ENCODE measurements around the gene LHB. TPM values are rescaled to one million over a fixed set of nuclear protein-coding genes. Genes with fewer than 3 reads are reported as not detected.

The LHB gene
- total and polyA plus RNA-seq, 5 donors: not detected

DNA sequence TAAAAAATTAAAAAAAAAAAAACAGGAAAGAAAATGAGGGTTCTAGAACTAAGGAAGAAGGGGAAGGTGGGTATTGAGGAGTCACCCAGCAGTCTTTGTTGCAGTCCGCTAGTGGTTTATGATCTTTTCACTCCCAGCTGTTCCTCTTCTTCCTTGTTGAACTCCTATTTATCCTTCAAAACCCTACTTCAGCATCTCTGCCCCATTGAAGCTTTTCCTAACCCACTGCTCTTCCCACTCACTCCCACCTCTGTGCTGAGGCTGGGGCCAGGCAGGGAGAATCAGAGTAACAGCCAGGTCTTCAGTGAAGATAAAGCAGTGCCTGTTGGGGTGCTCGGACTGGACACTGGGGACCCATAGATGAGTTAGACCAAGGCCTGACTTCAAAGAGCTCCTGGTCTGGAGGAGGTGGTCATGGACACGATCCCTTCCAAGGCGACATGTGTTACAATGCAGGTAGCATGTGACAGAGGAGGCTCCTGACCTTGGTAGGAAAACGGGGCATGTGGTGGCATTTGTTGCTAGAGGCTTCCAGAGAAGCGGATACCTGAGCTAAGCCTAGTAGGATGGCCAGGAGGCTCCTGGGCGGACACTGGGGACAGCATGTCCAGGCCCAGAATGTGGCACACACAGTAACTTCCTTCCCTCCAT lies 11.8 kb downstream of the LHB start:
- Histone ChIP-seq H3K9me3 (ENCODE audit: control insufficient read depth, low read length) (no peaks in the 10 kb centered on the region), H3K27me3 (ENCODE audit: control insufficient read depth, insufficient read depth) (no peaks in the 10 kb centered on the region), H3K27ac (ENCODE audit: low read length) (no peak overlapping the region), H3K4me1 (ENCODE audit: control insufficient read depth, insufficient read depth, low read length) (no peaks in the 10 kb centered on the region), H3K4me3 (ENCODE audit: low read length) (no peak overlapping the region)
- intact Hi-C loops (cut with DNase I): no loop called here
- ATAC-seq (no peak), DNase-seq (no peak)
- WGBS: 96% methylated on average over 7 of the region's 7 CpGs

DNA sequence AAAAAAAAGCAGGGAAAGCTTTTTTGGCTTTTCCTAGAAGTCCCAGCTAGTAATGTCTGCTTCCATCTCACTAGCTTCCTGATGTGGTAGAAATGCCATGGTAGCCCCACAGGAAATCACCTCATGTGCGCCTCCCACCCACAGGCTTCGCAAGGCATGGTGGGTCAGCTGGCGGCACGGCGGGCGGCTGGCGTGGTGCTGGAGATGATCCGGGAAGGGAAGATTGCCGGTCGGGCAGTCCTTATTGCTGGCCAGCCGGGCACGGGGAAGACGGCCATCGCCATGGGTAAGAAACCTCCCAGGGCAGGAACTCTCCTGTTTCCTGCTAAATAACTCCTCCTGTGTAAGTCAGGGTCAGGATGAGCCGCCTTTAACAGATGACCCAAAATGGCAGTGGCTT lies 12.8 kb downstream of the LHB start:
- H3K27me3 ChIP-seq (ENCODE audit: control insufficient read depth, insufficient read depth): no peaks in the 10 kb centered on the region
- ATAC-seq: no peak
- WGBS: 98% methylated on average over 15 of the region's 15 CpGs
- intact Hi-C loops (cut with DNase I): no loop called here
- H3K9me3 ChIP-seq (ENCODE audit: control insufficient read depth, low read length): no peaks in the 10 kb centered on the region
- H3K4me1 ChIP-seq (ENCODE audit: control insufficient read depth, insufficient read depth, low read length): no peaks in the 10 kb centered on the region
- H3K27ac ChIP-seq (ENCODE audit: low read length): no peak overlapping the region
- DNase-seq: no peak
- H3K4me3 ChIP-seq (ENCODE audit: low read length): no peak overlapping the region

DNA sequence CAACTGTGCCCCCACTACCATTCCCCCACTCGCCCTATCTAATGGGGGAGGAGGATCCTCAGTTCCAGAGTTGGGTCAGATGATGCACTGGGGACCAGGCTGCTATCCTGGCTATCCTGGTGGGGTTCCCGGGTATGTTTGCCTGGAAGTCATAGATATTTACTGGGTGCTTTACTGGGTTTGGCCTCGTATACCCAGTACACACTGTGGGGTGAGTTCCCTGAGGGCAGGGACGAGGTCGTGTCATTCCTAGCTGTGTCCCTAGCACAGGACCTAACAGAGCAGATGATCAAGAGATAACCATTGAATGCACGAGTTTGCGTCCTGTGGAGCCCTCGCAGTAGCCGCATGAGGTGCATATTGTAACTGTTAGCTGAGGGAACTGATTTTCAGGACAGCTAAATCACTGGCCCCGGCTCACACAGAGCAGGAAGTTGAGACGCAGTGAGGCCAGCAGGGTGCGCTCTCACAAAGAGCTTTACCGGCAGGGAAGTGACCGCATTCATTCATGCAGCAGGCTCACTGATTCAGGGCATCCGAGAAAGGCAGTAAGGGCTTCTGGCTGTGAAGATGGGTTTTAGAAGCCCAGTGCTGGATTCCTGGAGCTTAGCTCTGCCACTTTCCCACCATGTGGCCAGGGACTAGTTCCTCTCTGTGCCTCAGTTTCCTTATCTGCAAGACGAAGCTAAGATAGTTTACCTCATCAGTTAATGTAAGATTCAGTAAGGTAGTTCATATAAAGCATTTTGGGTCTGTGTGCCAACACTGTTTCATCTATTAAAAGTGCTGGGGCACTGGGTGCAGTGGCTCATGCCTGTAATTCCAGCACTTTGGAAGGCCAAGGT lies 17.2 kb downstream of the LHB start:
- intact Hi-C loops (cut with DNase I): no loop called here
- Histone ChIP-seq H3K4me3 (ENCODE audit: low read length) (no peak overlapping the region), H3K9me3 (ENCODE audit: control insufficient read depth, low read length) (no peaks in the 10 kb centered on the region), H3K4me1 (ENCODE audit: control insufficient read depth, insufficient read depth, low read length) (no peaks in the 10 kb centered on the region), H3K27me3 (ENCODE audit: control insufficient read depth, insufficient read depth) (no peaks in the 10 kb centered on the region), H3K27ac (ENCODE audit: low read length) (no peak overlapping the region)
- WGBS: 56% methylated on average over 16 of the region's 16 CpGs
- ATAC-seq: peak; percentile 37 to 39
- peak in 1 of 3 donors; percentile 68 for DNase-seq

- peak in 1 of 3 donors; percentile 67 for DNase-seq
- H3K9me3 ChIP-seq (ENCODE audit: control insufficient read depth, low read length): no peaks in the 10 kb centered on the region
- H3K27ac ChIP-seq (ENCODE audit: low read length): no peak overlapping the region
- peaks cover 2% of the 10 kb centered on the region for H3K4me1 ChIP-seq (ENCODE audit: control insufficient read depth, insufficient read depth, low read length)
- H3K27me3 ChIP-seq (ENCODE audit: control insufficient read depth, insufficient read depth): no peaks in the 10 kb centered on the region
- ATAC-seq: no peak
- no peak overlapping the region for H3K4me3 ChIP-seq (ENCODE audit: low read length)
- WGBS: 76% methylated on average over 5 of the region's 5 CpGs
- intact Hi-C loops (cut with DNase I): no loop called here
Measured at GRCh38 chr19:48997972-48998371, 18.9 kb downstream of the LHB start.

DNA sequence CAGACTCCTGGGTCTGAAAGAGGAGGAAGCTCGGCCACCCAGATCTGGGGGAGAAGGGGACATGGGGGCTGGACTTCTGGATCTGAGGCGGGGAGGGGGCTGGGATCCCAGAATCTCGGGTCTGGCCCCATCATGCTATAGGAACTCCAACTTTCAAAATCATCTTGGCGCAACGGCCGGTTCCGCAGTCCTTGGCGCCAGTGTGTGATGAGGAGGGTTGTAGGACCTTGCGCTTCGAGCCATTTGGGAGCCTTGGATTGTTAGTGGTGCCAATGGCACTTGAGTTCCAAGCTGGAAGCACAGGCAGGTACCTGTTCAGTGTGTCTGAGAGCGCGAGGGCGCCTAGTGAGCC lies 22.9 kb downstream of the LHB start:
- peak overlapping the region; percentile 82 for H3K27ac ChIP-seq (ENCODE audit: low read length)
- intact Hi-C loops (cut with DNase I): no loop called here
- no peaks in the 10 kb centered on the region for H3K9me3 ChIP-seq (ENCODE audit: control insufficient read depth, low read length)
- H3K4me3 ChIP-seq (ENCODE audit: low read length): peak overlapping the region; percentile 64
- 2% methylated on average over 13 of the region's 13 CpGs for WGBS
- DNase-seq (no peak), ATAC-seq (no peak)
- H3K27me3 ChIP-seq (ENCODE audit: control insufficient read depth, insufficient read depth): no peaks in the 10 kb centered on the region
- peaks cover 12% of the 10 kb centered on the region for H3K4me1 ChIP-seq (ENCODE audit: control insufficient read depth, insufficient read depth, low read length)

DNA sequence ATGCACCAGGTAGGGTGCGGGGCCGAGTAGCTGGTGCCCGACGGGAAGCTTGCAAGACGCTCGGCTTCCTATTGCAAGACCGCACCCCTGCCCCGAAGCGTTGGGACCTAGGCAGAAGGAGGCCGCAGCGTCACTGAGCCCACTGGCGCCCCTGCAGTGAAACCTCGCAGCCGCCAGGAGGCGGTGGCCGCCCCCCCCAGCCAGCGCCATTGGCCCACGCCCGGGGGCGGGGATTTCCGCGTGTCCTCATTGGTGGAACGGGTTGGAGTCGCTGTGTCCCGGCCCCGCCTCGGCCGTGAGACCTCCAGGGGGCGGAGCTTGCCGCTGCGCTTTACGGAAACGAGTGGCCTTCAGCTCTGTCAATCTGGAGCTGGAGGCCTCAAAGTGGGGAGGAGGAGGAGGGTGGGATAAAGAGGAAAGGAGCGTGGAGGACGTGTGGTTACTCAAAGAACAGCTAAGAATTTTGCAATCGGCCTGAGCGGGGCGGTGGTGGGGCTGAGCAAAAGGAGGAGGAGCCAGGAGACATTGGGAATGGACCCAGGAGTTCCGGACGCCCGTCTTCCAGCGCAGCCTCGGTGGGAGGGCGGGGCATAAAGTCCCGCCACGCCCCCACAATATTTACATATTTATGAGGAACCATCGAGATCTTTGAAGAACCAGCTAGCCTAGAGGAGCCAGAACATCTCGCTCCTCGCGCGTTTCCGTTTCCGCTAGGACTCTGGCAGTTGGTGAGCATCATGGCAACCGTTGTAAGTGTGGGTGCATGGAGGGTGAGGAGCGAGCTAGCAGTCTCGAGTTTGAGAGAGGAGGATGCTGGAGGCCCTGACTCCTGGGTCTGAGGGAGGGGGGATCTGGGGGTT lies 23.5 kb downstream of the LHB start, which contains the start of the genes GYS1 and RUVBL2:
TSS of gene GYS1 (minus strand) at position 135 of the 860 bp plus-strand sequence. CDS start 197 bp downstream, outside the sequence.
TSS of gene RUVBL2 (plus strand) at position 713 of the 860 bp plus-strand sequence. CDS start at position 738, 25 bp downstream.
- Histone ChIP-seq H3K4me1 (ENCODE audit: control insufficient read depth, insufficient read depth, low read length) (peaks cover 12% of the 10 kb centered on the region), H3K27ac (ENCODE audit: low read length) (peak within 1 kb of the TSS; percentile 88), H3K9me3 (ENCODE audit: control insufficient read depth, low read length) (no peaks in the 10 kb centered on the region), H3K27me3 (ENCODE audit: control insufficient read depth, insufficient read depth) (no peaks in the 10 kb centered on the region), H3K4me3 (ENCODE audit: low read length) (peak within 1 kb of the TSS; percentile 64)
- under 1% methylated on average over 56 of the region's 56 CpGs for WGBS
- DNase-seq (peak; percentile 100), ATAC-seq (peak; percentile 95 to 96)
- intact Hi-C loops (cut with DNase I): no loop called here

DNA sequence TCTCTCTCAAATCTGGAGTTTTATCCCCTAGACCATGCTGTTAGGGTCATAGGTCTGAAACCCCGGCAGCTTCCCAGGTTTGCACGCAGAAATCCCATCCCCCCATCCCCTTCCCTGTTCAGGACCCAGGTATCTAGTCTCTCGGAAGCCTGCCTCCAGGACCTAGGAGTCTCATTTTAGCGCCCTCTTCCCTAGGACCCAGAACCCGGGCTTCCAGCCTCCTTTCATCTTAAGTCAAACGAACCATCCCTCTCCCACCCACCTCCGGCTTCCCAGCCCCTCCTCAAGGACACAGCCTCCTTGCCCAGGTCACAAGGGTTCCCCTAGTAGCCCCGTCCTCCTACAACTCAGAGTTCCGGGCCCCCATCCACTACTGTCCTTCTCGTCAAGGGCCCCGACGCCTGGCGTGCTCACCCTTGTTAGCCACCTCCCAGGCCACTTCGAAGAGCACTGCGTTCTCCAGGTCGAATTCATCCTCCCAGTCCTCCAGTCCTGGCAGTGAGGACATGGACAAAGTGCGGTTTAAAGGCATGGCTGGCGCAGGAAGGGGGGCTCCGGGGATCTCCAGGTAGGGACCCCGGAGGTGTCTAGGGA lies 24.2 kb downstream of the LHB start:
- intact Hi-C loops (cut with DNase I): no loop called here
- Histone ChIP-seq H3K27me3 (ENCODE audit: control insufficient read depth, insufficient read depth) (no peaks in the 10 kb centered on the region), H3K4me3 (ENCODE audit: low read length) (peak overlapping the region; percentile 60), H3K27ac (ENCODE audit: low read length) (peak overlapping the region; percentile 88), H3K9me3 (ENCODE audit: control insufficient read depth, low read length) (no peaks in the 10 kb centered on the region), H3K4me1 (ENCODE audit: control insufficient read depth, insufficient read depth, low read length) (peaks cover 12% of the 10 kb centered on the region)
- under 1% methylated on average over 20 of the region's 20 CpGs for WGBS
- ATAC-seq (peak; percentile 0 to 10), DNase-seq (peak in 1 of 3 donors; percentile 75)

GRCh38 chr19:48991873-48992580 lies 24.9 kb downstream of the LHB start:
- intact Hi-C loops (cut with DNase I): no loop called here
- Histone ChIP-seq H3K4me3 (ENCODE audit: low read length) (peak overlapping the region; percentile 60), H3K27ac (ENCODE audit: low read length) (peak overlapping the region; percentile 88), H3K4me1 (ENCODE audit: control insufficient read depth, insufficient read depth, low read length) (peaks cover 12% of the 10 kb centered on the region), H3K27me3 (ENCODE audit: control insufficient read depth, insufficient read depth) (no peaks in the 10 kb centered on the region), H3K9me3 (ENCODE audit: control insufficient read depth, low read length) (no peaks in the 10 kb centered on the region)
- ATAC-seq (peak; percentile 52 to 61), DNase-seq (peak in 2 of 3 donors; percentile 66 to 82)
- 18% methylated on average over 8 of the region's 8 CpGs for WGBS

GRCh38 chr19:48991011-48991609 lies 25.8 kb downstream of the LHB start:
- 79% methylated on average over 22 of the region's 22 CpGs for WGBS
- peaks cover 12% of the 10 kb centered on the region for H3K4me1 ChIP-seq (ENCODE audit: control insufficient read depth, insufficient read depth, low read length)
- H3K27me3 ChIP-seq (ENCODE audit: control insufficient read depth, insufficient read depth): no peaks in the 10 kb centered on the region
- peak overlapping the region; percentile 18 for H3K27ac ChIP-seq (ENCODE audit: low read length)
- ATAC-seq: no peak
- H3K9me3 ChIP-seq (ENCODE audit: control insufficient read depth, low read length): no peaks in the 10 kb centered on the region
- H3K4me3 ChIP-seq (ENCODE audit: low read length): peak overlapping the region; percentile 60
- no peak for DNase-seq
- intact Hi-C loops (cut with DNase I): no loop called here

GRCh38 chr19:48990400-48990799 lies 26.5 kb downstream of the LHB start:
- WGBS: 50% methylated on average over 4 of the region's 4 CpGs
- no peaks in the 10 kb centered on the region for H3K27me3 ChIP-seq (ENCODE audit: control insufficient read depth, insufficient read depth)
- H3K4me3 ChIP-seq (ENCODE audit: low read length): no peak overlapping the region
- peaks cover 12% of the 10 kb centered on the region for H3K4me1 ChIP-seq (ENCODE audit: control insufficient read depth, insufficient read depth, low read length)
- intact Hi-C loops (cut with DNase I): no loop called here
- ATAC-seq: no peak
- peak overlapping the region; percentile 19 for H3K27ac ChIP-seq (ENCODE audit: low read length)
- DNase-seq: no peak
- H3K9me3 ChIP-seq (ENCODE audit: control insufficient read depth, low read length): no peaks in the 10 kb centered on the region
